HepG2 (cell line): ENCODE data around the gene EMP2. TPM values are rescaled to one million over a fixed set of nuclear protein-coding genes. Genes with fewer than 3 reads are reported as not detected.
A peak's percentile ranks its signal among the peaks of the same experiment; 100 is the strongest.

Experiments
- ARHGAP35 ChIP-seq: sonication (generic); formaldehyde crosslinking; IDR thresholded peaks from 2 replicates; pipeline ENCODE4 v1.9.0; 2022; ENCODE audit warnings: mild to moderate bottlenecking, inconsistent platforms, moderate library complexity, missing genetic modification reagents, borderline replicate concordance
- FLYWCH1 ChIP-seq: sonication (generic); formaldehyde crosslinking; IDR thresholded peaks from 2 replicates; pipeline ENCODE4 v1.8.1; 2023; ENCODE audit warnings: mild to moderate bottlenecking, missing genetic modification reagents
- FOXC1 ChIP-seq: sonication (generic); formaldehyde crosslinking; IDR thresholded peaks from 2 replicates; pipeline ENCODE4 v1.8.0; 2022; ENCODE audit warnings: mild to moderate bottlenecking, missing genetic modification reagents, borderline replicate concordance
- HNF4A ChIP-seq: sonication (generic); formaldehyde crosslinking; IDR thresholded peaks from 2 replicates; pipeline ENCODE4 v1.4.0; 2020; ENCODE audit warnings: missing genetic modification reagents
- HNF4G ChIP-seq, 2 experiments: sonication (generic) in 1 of 2; formaldehyde crosslinking in 1 of 2; IDR thresholded peaks; 2 replicates each; pipeline versions ENCODE4 v1.4.0 to v1.6.1; 2011 to 2020; ENCODE audit warnings: borderline replicate concordance in 2 of 2, low read depth in 2 of 2, mild to moderate bottlenecking in 2 of 2, low read length in 1 of 2, missing genetic modification reagents in 1 of 2, moderate library complexity in 1 of 2
- JUN ChIP-seq: sonication (generic); formaldehyde crosslinking; IDR thresholded peaks from 2 replicates; pipeline ENCODE4 v1.4.0; 2020; ENCODE audit warnings: mild to moderate bottlenecking, missing genetic modification reagents
- MIER2 ChIP-seq: IDR thresholded peaks from 2 replicates; pipeline ENCODE4 v1.6.1; 2016; ENCODE audit warnings: missing biosample characterization, missing genetic modification reagents
- SIN3B ChIP-seq: fragments of 150-350 bp; IDR thresholded peaks from 2 replicates; pipeline ENCODE4 v1.6.1; 2014; ENCODE audit warnings: low read length
- ZNF136 ChIP-seq: sonication (generic); formaldehyde crosslinking; IDR thresholded peaks from 2 replicates; pipeline ENCODE4 v1.8.1; 2022; ENCODE audit warnings: low read depth, mild to moderate bottlenecking, moderate library complexity, missing genetic modification reagents
- ZNF232 ChIP-seq: sonication (generic); formaldehyde crosslinking; IDR thresholded peaks from 2 replicates; pipeline ENCODE4 v1.4.0; 2020; ENCODE audit warnings: missing genetic modification reagents, borderline replicate concordance
- ZNF292 ChIP-seq: sonication (generic); formaldehyde crosslinking; IDR thresholded peaks from 2 replicates; pipeline ENCODE4 v1.8.1; 2022; ENCODE audit warnings: mild to moderate bottlenecking, low read depth, missing genetic modification reagents, borderline replicate concordance
- ZNF709 ChIP-seq: sonication (generic); formaldehyde crosslinking; IDR thresholded peaks from 2 replicates; pipeline ENCODE4 v1.5.0; 2020; ENCODE audit warnings: mild to moderate bottlenecking, missing genetic modification reagents
- ZNF83 ChIP-seq: sonication (generic); formaldehyde crosslinking; IDR thresholded peaks from 2 replicates; pipeline ENCODE4 v1.4.0; 2020; ENCODE audit warnings: missing genetic modification reagents, mild to moderate bottlenecking, borderline replicate concordance
- polyA plus RNA-seq, 8 experiments: library from polyadenylated mRNA; depleted of rRNA in 3 of 8; stranded (reverse) in 7 of 8; unstranded in 1 of 8; fragments of >200 nt; fragmentation: Illumina TruSeq in 4 of 8; extraction: Trizol in 4 of 8; gene quantifications; 2 replicates each; pipeline versions ENCODE4 v1.2.1 to v1.2.3, GENCODE V29; 2011 to 2016; ENCODE audit warnings: low read depth in 4 of 8, missing spikeins in 1 of 8, mixed read lengths in 1 of 8; ENCODE audit not compliant: insufficient read depth in 1 of 8
- total RNA-seq, 5 experiments: library from RNA; depleted of rRNA; stranded (reverse); fragments of >200 nt; fragmentation: Illumina TruSeq; extraction: Trizol; gene quantifications; 2 replicates each; pipeline ENCODE4 v1.2.3, GENCODE V29; 2016; ENCODE audit warnings: low read depth in 1 of 5
- TF ChIP-seq, protein P1 (sequence below): sonication (generic); formaldehyde crosslinking; IDR thresholded peaks from 2 replicates; pipeline ENCODE4; 2020; ENCODE audit warnings: missing genetic modification reagents, mild to moderate bottlenecking, borderline replicate concordance
- TF ChIP-seq, protein P2 (sequence below), 2 experiments: sonication (generic) in 1 of 2; formaldehyde crosslinking in 1 of 2; IDR thresholded peaks; 2 replicates each; pipeline versions ENCODE4 v1.4.0 to v1.6.1; 2018 to 2020; ENCODE audit warnings: missing genetic modification reagents in 2 of 2, borderline replicate concordance in 1 of 2, low read depth in 1 of 2, mild to moderate bottlenecking in 1 of 2, missing biosample characterization in 1 of 2
- TF ChIP-seq, protein P3 (sequence below): sonication (generic); formaldehyde crosslinking; IDR thresholded peaks from 2 replicates; pipeline ENCODE4 v1.4.0; 2020; ENCODE audit warnings: mild to moderate bottlenecking, missing genetic modification reagents
- TF ChIP-seq, protein P4 (sequence below): sonication (generic); formaldehyde crosslinking; IDR thresholded peaks from 2 replicates; pipeline ENCODE4 v1.5.1; 2020; ENCODE audit warnings: missing genetic modification reagents, mild to moderate bottlenecking, borderline replicate concordance

The EMP2 gene
- total and polyA plus RNA-seq, 2 of the 13 experiments (the other 11 are each of a cell fraction or from before 2014, with no cell fraction given) = 24.6 to 91.2 TPM

DNA sequence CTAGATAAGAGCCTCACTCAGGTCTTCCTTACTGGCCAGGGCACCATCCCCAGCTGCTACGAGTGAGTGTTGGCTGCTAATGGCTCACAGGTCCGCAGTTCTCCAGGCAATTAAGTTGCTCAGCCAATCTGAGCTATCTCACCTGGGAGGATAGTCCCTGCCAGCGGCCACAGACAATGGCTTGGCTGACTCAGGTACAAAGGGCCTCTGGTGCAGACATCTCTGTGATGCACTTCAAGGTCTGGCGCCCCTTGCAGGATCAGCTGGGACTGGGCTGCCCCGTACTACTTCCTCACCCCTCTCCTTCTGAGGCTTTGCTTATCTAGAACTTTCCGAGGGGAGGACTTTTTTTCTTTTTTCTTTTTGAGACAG is 49.2 kb upstream of the EMP2 start (continued):
- no peak for TF ChIP-seq HNF4G (IDR thresholded peaks at IDR 0.05; ENCODE audit: borderline replicate concordance, low read depth, low read length)
- no peak for TF ChIP-seq HNF4G (CRISPR knock-in tag; IDR thresholded peaks at IDR 0.05; ENCODE audit: borderline replicate concordance, low read depth)
- no peak for TF ChIP-seq ZNF292 (CRISPR knock-in tag)
- TF ChIP-seq ARHGAP35 (CRISPR knock-in tag) = no peak
- peak; percentile 34; the same call in 1 of the 2 replicates for TF ChIP-seq HNF4A (CRISPR knock-in tag)
- no peak for TF ChIP-seq FLYWCH1 (CRISPR knock-in tag)
- TF ChIP-seq, protein P1, sequence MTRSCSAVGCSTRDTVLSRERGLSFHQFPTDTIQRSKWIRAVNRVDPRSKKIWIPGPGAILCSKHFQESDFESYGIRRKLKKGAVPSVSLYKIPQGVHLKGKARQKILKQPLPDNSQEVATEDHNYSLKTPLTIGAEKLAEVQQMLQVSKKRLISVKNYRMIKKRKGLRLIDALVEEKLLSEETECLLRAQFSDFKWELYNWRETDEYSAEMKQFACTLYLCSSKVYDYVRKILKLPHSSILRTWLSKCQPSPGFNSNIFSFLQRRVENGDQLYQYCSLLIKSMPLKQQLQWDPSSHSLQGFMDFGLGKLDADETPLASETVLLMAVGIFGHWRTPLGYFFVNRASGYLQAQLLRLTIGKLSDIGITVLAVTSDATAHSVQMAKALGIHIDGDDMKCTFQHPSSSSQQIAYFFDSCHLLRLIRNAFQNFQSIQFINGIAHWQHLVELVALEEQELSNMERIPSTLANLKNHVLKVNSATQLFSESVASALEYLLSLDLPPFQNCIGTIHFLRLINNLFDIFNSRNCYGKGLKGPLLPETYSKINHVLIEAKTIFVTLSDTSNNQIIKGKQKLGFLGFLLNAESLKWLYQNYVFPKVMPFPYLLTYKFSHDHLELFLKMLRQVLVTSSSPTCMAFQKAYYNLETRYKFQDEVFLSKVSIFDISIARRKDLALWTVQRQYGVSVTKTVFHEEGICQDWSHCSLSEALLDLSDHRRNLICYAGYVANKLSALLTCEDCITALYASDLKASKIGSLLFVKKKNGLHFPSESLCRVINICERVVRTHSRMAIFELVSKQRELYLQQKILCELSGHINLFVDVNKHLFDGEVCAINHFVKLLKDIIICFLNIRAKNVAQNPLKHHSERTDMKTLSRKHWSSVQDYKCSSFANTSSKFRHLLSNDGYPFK (CRISPR knock-in tag) = peak; percentile 46; the same call in 1 of the 2 replicates
- TF ChIP-seq, protein P2, sequence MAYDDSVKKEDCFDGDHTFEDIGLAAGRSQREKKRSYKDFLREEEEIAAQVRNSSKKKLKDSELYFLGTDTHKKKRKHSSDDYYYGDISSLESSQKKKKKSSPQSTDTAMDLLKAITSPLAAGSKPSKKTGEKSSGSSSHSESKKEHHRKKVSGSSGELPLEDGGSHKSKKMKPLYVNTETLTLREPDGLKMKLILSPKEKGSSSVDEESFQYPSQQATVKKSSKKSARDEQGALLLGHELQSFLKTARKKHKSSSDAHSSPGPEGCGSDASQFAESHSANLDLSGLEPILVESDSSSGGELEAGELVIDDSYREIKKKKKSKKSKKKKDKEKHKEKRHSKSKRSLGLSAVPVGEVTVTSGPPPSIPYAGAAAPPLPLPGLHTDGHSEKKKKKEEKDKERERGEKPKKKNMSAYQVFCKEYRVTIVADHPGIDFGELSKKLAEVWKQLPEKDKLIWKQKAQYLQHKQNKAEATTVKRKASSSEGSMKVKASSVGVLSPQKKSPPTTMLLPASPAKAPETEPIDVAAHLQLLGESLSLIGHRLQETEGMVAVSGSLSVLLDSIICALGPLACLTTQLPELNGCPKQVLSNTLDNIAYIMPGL (CRISPR knock-in tag; IDR thresholded peaks at IDR 0.05; ENCODE audit: borderline replicate concordance in 1 of 2, low read depth in 1 of 2) = no peak
- TF ChIP-seq MIER2 = no peak
- TF ChIP-seq FOXC1 (CRISPR knock-in tag) = peak; percentile 85
- TF ChIP-seq, protein P3, sequence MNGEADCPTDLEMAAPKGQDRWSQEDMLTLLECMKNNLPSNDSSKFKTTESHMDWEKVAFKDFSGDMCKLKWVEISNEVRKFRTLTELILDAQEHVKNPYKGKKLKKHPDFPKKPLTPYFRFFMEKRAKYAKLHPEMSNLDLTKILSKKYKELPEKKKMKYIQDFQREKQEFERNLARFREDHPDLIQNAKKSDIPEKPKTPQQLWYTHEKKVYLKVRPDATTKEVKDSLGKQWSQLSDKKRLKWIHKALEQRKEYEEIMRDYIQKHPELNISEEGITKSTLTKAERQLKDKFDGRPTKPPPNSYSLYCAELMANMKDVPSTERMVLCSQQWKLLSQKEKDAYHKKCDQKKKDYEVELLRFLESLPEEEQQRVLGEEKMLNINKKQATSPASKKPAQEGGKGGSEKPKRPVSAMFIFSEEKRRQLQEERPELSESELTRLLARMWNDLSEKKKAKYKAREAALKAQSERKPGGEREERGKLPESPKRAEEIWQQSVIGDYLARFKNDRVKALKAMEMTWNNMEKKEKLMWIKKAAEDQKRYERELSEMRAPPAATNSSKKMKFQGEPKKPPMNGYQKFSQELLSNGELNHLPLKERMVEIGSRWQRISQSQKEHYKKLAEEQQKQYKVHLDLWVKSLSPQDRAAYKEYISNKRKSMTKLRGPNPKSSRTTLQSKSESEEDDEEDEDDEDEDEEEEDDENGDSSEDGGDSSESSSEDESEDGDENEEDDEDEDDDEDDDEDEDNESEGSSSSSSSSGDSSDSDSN (CRISPR knock-in tag) = 0 out of 2 replicates have a peak, but pooled peaks have one; percentile 23
- TF ChIP-seq JUN (CRISPR knock-in tag) = no peak
- no peak for TF ChIP-seq ZNF232
- TF ChIP-seq, protein P4, sequence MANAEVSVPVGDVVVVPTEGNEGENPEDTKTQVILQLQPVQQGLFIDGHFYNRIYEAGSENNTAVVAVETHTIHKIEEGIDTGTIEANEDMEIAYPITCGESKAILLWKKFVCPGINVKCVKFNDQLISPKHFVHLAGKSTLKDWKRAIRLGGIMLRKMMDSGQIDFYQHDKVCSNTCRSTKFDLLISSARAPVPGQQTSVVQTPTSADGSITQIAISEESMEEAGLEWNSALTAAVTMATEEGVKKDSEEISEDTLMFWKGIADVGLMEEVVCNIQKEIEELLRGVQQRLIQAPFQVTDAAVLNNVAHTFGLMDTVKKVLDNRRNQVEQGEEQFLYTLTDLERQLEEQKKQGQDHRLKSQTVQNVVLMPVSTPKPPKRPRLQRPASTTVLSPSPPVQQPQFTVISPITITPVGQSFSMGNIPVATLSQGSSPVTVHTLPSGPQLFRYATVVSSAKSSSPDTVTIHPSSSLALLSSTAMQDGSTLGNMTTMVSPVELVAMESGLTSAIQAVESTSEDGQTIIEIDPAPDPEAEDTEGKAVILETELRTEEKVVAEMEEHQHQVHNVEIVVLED = 0 out of 2 replicates have a peak, but pooled peaks have one; percentile 18
- TF ChIP-seq ZNF136 (CRISPR knock-in tag) = no peak
- TF ChIP-seq ZNF709 (CRISPR knock-in tag) = no peak
- no peak for TF ChIP-seq SIN3B
- no peak for TF ChIP-seq ZNF83
